ENCODE results near the gene HOXB4.

The HOXB4 gene

DNA sequence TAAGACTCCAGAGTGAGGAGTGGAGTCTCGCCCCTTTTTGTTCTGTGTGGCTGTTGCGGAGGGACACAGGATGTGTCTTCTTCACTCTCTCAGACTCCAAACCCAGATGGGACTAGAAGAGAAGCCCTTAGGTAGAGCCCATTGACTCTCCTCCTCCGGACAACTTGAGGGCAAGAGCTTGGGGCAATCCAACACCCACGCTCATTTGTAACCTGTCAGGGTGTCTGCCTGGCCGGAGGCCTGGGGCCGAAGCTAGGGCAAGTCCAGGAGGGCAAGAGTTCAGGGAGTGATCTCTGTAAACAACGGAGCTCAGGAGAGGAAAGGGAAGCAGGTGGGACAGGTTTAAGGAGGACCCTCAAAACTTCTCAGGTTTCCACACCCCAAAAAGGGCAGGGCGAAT lies 45.9 kb downstream of the HOXB4 start:
- no peak for DNase-seq (ENCODE audit: low read depth in 2 of 2, low spot score in 1 of 2)

DNA sequence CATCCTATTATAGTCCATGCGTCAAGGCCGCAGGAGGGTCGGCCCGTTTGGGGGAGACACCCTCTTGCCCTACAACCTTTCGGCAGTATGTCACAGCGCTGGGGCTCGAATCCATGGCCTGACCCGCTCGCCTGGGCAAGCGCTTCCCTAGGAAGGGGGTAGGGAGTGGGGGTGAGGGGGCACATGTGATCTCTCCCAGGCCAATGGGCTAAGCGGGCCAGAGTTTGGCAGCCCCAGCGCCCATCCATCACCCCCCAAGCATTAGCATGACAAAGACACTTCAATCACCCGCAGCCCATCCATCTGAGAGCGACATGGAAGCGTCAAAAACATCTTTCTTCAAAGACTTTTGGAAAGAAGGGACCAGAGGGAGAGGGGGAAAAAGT lies 47.3 kb downstream of the HOXB4 start, which contains the start of gene HOXB1:
HOXB1 (minus strand) TSS at position 125 of the 386 bp plus-strand sequence; CDS start at position 18, 107 bp downstream.
- DNase-seq (ENCODE audit: low read depth in 2 of 2, low spot score in 1 of 2), result no peak

DNA sequence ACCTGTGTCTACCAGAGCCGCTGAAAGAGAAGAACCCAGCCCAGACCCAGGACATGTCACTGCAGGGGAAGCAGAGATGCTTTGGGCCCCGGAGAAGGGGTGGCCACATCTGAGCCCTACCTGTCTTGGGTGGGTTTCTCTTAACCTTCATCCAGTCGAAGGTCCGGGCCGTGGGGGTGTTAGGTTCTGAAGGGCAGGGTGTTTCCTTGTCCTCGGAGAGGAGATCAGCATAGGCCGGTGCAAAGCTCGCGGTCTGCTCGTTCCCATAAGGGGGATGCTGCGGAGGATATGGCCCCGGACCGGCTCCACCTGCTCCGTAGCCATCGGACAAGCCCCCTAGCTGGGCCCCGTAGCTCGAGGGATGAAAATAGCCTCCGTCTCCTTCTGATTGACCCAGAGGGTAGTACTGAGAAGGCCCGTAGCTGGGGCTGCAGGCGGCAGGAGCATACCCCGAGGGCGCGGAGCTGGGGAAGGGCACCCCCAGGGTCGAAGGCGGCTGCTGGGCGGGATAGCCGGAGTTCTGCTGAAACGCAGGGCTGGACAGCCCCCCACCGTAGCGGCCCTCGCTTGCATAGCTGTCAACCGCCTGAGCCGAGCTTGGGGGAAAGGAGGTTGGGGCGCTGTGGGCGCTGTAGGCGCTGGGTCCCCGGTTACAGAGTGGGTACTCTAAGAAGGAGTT lies 47.8 kb downstream of the HOXB4 start:
- DNase-seq (ENCODE audit: low read depth in 2 of 2, low spot score in 1 of 2), result no peak

GRCh38 chr17:48529683-48530009 lies 48.5 kb downstream of the HOXB4 start:
- DNase-seq (ENCODE audit: low read depth in 2 of 2, low spot score in 1 of 2), result no peak

DNA sequence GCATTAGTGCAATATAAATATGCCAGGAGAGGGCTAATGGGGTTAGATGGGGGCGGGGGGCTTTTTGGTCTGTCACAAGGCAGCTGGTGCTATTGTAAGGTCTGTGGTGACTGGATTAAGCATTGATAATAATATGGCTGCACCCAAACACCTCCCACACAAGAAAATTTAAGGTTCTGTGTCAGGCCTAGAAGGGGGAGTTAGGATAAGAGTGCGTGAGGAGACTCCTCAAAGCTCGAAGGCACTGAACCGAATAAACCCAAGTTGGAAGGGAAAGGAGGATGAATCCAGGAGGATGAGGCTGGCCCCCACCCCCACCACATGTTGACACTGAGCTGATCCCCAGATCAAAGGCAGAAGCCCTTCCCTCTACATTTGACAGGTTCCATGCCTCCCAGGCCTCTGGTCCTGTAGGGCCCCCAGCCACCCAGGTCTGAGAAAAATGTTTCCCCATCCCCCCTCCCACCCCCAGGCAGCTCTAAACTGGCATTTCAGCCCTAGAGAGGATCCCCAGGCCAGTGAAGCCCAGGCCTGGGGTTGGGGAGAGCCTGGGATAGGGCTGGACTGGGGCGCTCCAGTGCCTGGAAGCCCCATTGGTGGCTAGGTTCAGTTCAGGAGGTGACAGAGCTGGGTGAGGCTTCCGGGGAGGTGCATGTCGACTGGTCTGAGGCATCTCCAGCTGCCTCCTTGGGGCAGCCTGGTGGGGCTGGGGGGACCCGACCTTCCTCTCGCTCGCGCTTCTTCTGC lies 49.0 kb downstream of the HOXB4 start:
- DNase-seq (ENCODE audit: low read depth in 2 of 2, low spot score in 1 of 2), result no peak

DNA sequence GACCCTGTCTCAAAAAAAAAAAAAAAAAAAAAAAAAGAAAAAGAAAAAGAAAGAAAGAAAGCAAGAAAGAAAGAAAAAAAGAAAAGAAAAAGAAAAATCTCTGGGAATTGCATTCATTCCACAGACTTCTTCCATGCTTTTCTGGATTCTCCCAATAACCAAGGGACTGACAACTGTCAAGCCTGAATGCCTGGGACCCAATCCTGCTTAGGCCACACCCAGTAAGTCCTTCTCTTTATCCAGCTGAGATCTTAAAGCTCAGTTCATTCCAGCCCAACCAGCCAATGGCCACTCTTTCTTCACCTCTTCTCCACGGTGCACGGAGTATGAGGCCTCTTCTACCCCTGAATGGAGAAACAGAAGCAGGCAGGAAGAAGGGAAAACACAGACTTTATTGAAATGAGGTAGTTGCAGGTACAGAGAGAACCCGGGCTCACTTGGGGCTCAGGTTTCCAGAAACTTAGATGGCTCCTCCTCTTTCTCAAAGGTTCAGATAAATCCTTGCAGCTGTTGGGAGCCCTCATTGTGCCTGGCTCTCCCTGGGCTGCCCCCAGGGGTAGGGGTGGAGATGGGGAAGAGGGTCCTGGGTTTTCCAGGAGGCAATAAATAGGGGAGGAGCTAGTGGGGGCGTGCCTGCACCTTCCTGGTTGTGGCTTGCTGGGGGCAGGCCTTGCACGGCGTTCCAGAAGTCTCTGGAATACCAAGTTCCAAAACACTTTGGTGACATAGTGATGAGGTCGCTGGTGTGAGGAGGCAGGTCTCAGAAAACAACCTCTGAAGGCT lies 49.8 kb downstream of the HOXB4 start:
- DNase-seq (ENCODE audit: low read depth in 2 of 2, low spot score in 1 of 2), result no peak

DNA sequence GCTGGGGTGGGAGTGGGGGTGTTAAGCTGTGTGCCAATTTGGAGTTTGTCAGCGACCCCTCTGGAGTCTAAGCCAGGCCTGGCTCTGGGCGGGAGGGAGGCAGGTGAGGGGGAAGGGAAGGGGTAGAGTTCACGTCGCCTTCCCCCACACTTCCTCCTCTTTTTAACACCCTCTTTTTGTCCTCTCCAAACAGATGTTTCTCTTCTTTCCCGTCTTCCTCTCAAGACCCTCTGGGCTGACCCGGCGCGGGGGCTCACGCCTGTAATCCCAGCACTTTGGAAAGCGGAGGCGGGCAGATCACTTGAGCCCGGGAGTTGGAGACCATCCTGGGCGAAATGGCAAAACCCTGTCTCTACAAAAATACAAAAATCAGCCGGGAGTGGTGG lies 50.6 kb downstream of the HOXB4 start:
- DNase-seq (ENCODE audit: low read depth in 2 of 2, low spot score in 1 of 2), result no peak

GRCh38 chr17:48526608-48527546 lies 51.3 kb downstream of the HOXB4 start:
- no peak for DNase-seq (ENCODE audit: low read depth in 2 of 2, low spot score in 1 of 2)
